B cell (primary cell): ENCODE measurements around the gene KCNJ12. TPM values are rescaled to one million over a fixed set of nuclear protein-coding genes. Genes with fewer than 3 reads are reported as not detected.
"Not testable (repeated sequence)": the region's sequence is repeated elsewhere in the genome, so short reads cannot be mapped to it uniquely, and the experiment has no call there.

ENCODE experiments used
- ATAC-seq: fragments of 200-7000 bp; cut with Tn5 transposase; one replicate; pipeline ENCODE4 v1.10.0; 2021; ENCODE audit warnings: low read depth, mild to moderate bottlenecking, moderate number of reproducible peaks, moderate library complexity
- CTCF ChIA-PET: fragments of 350-600 bp; sonication (Branson Sonifier 250); formaldehyde crosslinking; loops from one replicate; lab custom pipeline; 2021; ENCODE audit warnings: antibody characterized with exemption, inconsistent platforms; lab: Charles Lee
- POLR2A ChIA-PET: fragments of 350-600 bp; sonication (Branson Sonifier 250); formaldehyde crosslinking; loops from one replicate; lab custom pipeline; 2021; ENCODE audit warnings: antibody characterized with exemption; lab: Charles Lee
- DNase-seq: peaks from one replicate; pipeline ENCODE4 v3.0.0; 2013
- H2AFZ ChIP-seq: 2 replicates; pipeline ENCODE4 v1.6.1; 2012; ENCODE audit warnings: mild to moderate bottlenecking, low read depth, low read length; ENCODE audit not compliant: insufficient read depth, poor library complexity, severe bottlenecking
- H3K27ac ChIP-seq, 2 donors: 1 replicate in 1 of 2; 2 replicates in 1 of 2; pipeline ENCODE4 v1.5.1; 2012 to 2013; ENCODE audit warnings: low read length in 2 of 2, mild to moderate bottlenecking in 2 of 2, moderate library complexity in 1 of 2
- H3K27me3 ChIP-seq, 4 experiments: fragments of 200-600 bp in 1 of 4; sonication (generic) in 1 of 4; replicated peaks in 1 of 4; 1 replicate in 2 of 4; 2 replicates in 2 of 4; pipeline versions ENCODE4 v1.6.1 to v1.7.0; 2013 to 2016; ENCODE audit warnings: low read length in 3 of 4, mild to moderate bottlenecking in 2 of 4, mixed read lengths in 1 of 4, moderate library complexity in 1 of 4; ENCODE audit not compliant: insufficient read depth in 4 of 4, control insufficient read depth in 3 of 4; ENCODE audit errors: control extremely low read depth in 1 of 4
- H3K36me3 ChIP-seq, 2 experiments: replicated peaks in 1 of 2; 1 replicate in 1 of 2; 2 replicates in 1 of 2; pipeline versions ENCODE4 v1.6.1 to v1.7.1; 2013; ENCODE audit warnings: low read length in 1 of 2; ENCODE audit not compliant: insufficient read depth in 2 of 2, control insufficient read depth in 1 of 2; ENCODE audit errors: control extremely low read depth in 1 of 2, extremely low read depth in 1 of 2
- H3K4me1 ChIP-seq, 2 donors: fragments of 200-600 bp in 1 of 2; sonication (generic) in 1 of 2; 1 replicate in 1 of 2; 2 replicates in 1 of 2; pipeline versions ENCODE4 v1.5.1 to v1.6.1; 2013 to 2017; ENCODE audit warnings: low read length in 2 of 2; ENCODE audit not compliant: control insufficient read depth in 2 of 2, insufficient read depth in 2 of 2
- H3K4me2 ChIP-seq: replicated peaks from 2 replicates; pipeline ENCODE3; 2012; ENCODE audit warnings: mild to moderate bottlenecking, low read depth, low read length; ENCODE audit not compliant: poor library complexity, severe bottlenecking
- H3K4me3 ChIP-seq, 5 experiments: fragments of 200-600 bp in 1 of 5; sonication (generic) in 1 of 5; 1 replicate in 3 of 5; 2 replicates in 2 of 5; pipeline versions ENCODE4 v1.5.1 to v1.7.0; 2011 to 2016; ENCODE audit warnings: low read length in 4 of 5, mild to moderate bottlenecking in 4 of 5, low read depth in 2 of 5, control low read depth in 1 of 5, moderate library complexity in 1 of 5; ENCODE audit not compliant: insufficient read depth in 1 of 5; ENCODE audit errors: control extremely low read depth in 1 of 5, extremely low read depth in 1 of 5
- H3K79me2 ChIP-seq: fragments of 200-600 bp; sonication (generic); one replicate; pipeline ENCODE4 v1.6.0; 2016; ENCODE audit warnings: low read length; ENCODE audit not compliant: control insufficient read depth, insufficient read depth
- H3K9ac ChIP-seq: fragments of 200-600 bp; sonication (generic); 2 replicates; pipeline ENCODE4 v1.6.1; 2017; ENCODE audit warnings: mild to moderate bottlenecking, low read length, moderate library complexity
- H3K9me3 ChIP-seq, 3 donors: one replicate each; pipeline versions ENCODE4 v1.6.1 to v1.7.1; 2013; ENCODE audit warnings: low read length in 2 of 3; ENCODE audit not compliant: control insufficient read depth in 2 of 3, insufficient read depth in 1 of 3; ENCODE audit errors: control extremely low read depth in 1 of 3
- H4K20me1 ChIP-seq: 2 replicates; pipeline ENCODE4 v1.6.0; 2012; ENCODE audit warnings: mild to moderate bottlenecking, low read length; ENCODE audit not compliant: insufficient read depth, control insufficient read depth, poor library complexity, severe bottlenecking
- H3K27ac Mint-ChIP-seq: one replicate; pipeline ENCODE4 v1.8.0; 2021; ENCODE audit warnings: mixed read lengths
- H3K27me3 Mint-ChIP-seq: one replicate; pipeline ENCODE4 v1.8.0; 2021; ENCODE audit warnings: mixed read lengths
- H3K4me1 Mint-ChIP-seq: one replicate; pipeline ENCODE4 v1.8.0; 2021; ENCODE audit warnings: mixed read lengths
- H3K4me3 Mint-ChIP-seq: one replicate; pipeline ENCODE4 v1.8.0; 2021; ENCODE audit warnings: mixed read lengths
- H3K9me3 Mint-ChIP-seq: one replicate; pipeline ENCODE4 v1.8.0; 2022; ENCODE audit warnings: mixed read lengths; ENCODE audit not compliant: insufficient read depth
- WGBS: methylation state at CpG from one replicate; pipeline ENCODE4 v1.1.5; 2013; ENCODE audit warnings: missing lambda C conversion rate; ENCODE audit not compliant: insufficient coverage; 5-methylcytosine and 5-hydroxymethylcytosine counted together
- intact Hi-C: fragments of 100-400 bp; cut with micrococcal nuclease; formaldehyde crosslinking; loops from one replicate; pipeline ENCODE4 v1.10.0; 2022
- polyA plus RNA-seq: library from polyadenylated mRNA; depleted of rRNA; stranded (reverse); fragments of >200 nt; gene quantifications from 2 replicates; pipeline ENCODE4 v1.2.3, GENCODE V29; 2012
- total RNA-seq, 2 donors: library from RNA; stranded (reverse); fragments of 120-200 nt in 1 of 2; gene quantifications; 1 replicate in 1 of 2; 2 replicates in 1 of 2; pipeline versions ENCODE4 v1.2.3 to v1.2.4, GENCODE V29; 2013 to 2022

The KCNJ12 gene
- total and polyA plus RNA-seq, 2 donors (not counting 1 experiment from before 2014, with no cell fraction given) = not detected

- H3K27me3 ChIP-seq, H2AFZ ChIP-seq, intact Hi-C loops, H3K4me2 ChIP-seq, H3K36me3 ChIP-seq, CTCF ChIA-PET, DNase-seq, H3K27ac Mint-ChIP-seq, ATAC-seq, H3K4me1 Mint-ChIP-seq, H3K27ac ChIP-seq, H3K9me3 Mint-ChIP-seq, H3K27me3 Mint-ChIP-seq, H3K79me2 ChIP-seq, H3K4me3 ChIP-seq, H4K20me1 ChIP-seq, H3K4me3 Mint-ChIP-seq, POLR2A ChIA-PET, H3K4me1 ChIP-seq, H3K9me3 ChIP-seq, H3K9ac ChIP-seq: not testable (repeated sequence)
- WGBS = 92% methylated on average over 5 of the region's 5 CpGs
Observed at GRCh38 chr17:21433971-21434370, 57.8 kb downstream of the KCNJ12 start.

- H3K27me3 ChIP-seq, intact Hi-C loops, H4K20me1 ChIP-seq, H3K4me3 ChIP-seq, POLR2A ChIA-PET, H3K4me1 ChIP-seq, ATAC-seq, H3K36me3 ChIP-seq, H3K4me3 Mint-ChIP-seq, H3K79me2 ChIP-seq, CTCF ChIA-PET, H3K27ac Mint-ChIP-seq, H3K9me3 Mint-ChIP-seq, H3K27ac ChIP-seq, DNase-seq, H2AFZ ChIP-seq, H3K9ac ChIP-seq, H3K9me3 ChIP-seq, H3K4me2 ChIP-seq, H3K4me1 Mint-ChIP-seq, H3K27me3 Mint-ChIP-seq: not testable (repeated sequence)
- 100% methylated on average over 1 of the region's 2 CpGs for WGBS
Observed at GRCh38 chr17:21434976-21435375, 58.8 kb downstream of the KCNJ12 start.

GRCh38 chr17:21436481-21436880 lies 60.3 kb downstream of the KCNJ12 start:
- H3K4me2 ChIP-seq, H3K4me1 Mint-ChIP-seq, H4K20me1 ChIP-seq, H3K79me2 ChIP-seq, H3K4me3 Mint-ChIP-seq, H3K4me1 ChIP-seq, H3K9me3 Mint-ChIP-seq, H3K4me3 ChIP-seq, H3K36me3 ChIP-seq, H2AFZ ChIP-seq, H3K27ac Mint-ChIP-seq, POLR2A ChIA-PET, intact Hi-C loops, ATAC-seq, CTCF ChIA-PET, DNase-seq, H3K27me3 Mint-ChIP-seq, H3K27ac ChIP-seq, H3K9me3 ChIP-seq, H3K9ac ChIP-seq, H3K27me3 ChIP-seq: not testable (repeated sequence)
- 100% methylated on average over 1 of the region's 7 CpGs for WGBS

- H3K27me3 Mint-ChIP-seq, H3K4me1 ChIP-seq, H3K4me3 ChIP-seq, ATAC-seq, CTCF ChIA-PET, H2AFZ ChIP-seq, intact Hi-C loops, H3K4me3 Mint-ChIP-seq, H3K4me1 Mint-ChIP-seq, H3K4me2 ChIP-seq, POLR2A ChIA-PET, DNase-seq, H3K27ac Mint-ChIP-seq, H3K36me3 ChIP-seq, H3K27ac ChIP-seq, H3K9ac ChIP-seq, H4K20me1 ChIP-seq, H3K9me3 ChIP-seq, H3K27me3 ChIP-seq, H3K79me2 ChIP-seq, H3K9me3 Mint-ChIP-seq: not testable (repeated sequence)
- WGBS = 86% methylated on average over 4 of the region's 15 CpGs
Observed at GRCh38 chr17:21436883-21437836, 61.0 kb downstream of the KCNJ12 start.
